ENCODE results near the gene PLAAT3.
"Not testable (repeated sequence)": the region's sequence is repeated elsewhere in the genome, so short reads cannot be mapped to it uniquely, and the experiment has no call there.

The PLAAT3 gene

DNA sequence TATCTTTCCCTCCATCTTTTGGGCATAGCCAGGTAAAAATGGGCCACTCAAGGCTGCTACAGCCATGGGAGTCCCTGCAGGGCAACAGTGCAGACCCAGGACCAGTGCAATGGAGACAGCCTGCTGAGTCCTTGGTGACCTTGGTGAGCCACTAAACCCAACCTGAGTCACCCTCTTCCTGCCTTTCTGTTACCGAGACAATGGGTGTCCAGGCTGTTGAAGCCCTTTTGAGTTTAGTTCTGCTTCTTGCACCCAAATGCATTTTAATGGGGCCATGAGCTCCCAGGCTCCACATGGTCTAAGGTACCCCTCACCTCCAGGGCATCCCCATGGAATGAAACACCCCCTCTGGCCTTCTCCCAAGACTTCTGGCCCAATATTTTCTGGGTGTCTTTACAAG lies 78.5 kb downstream of the PLAAT3 start:
- no peak for DNase-seq

DNA sequence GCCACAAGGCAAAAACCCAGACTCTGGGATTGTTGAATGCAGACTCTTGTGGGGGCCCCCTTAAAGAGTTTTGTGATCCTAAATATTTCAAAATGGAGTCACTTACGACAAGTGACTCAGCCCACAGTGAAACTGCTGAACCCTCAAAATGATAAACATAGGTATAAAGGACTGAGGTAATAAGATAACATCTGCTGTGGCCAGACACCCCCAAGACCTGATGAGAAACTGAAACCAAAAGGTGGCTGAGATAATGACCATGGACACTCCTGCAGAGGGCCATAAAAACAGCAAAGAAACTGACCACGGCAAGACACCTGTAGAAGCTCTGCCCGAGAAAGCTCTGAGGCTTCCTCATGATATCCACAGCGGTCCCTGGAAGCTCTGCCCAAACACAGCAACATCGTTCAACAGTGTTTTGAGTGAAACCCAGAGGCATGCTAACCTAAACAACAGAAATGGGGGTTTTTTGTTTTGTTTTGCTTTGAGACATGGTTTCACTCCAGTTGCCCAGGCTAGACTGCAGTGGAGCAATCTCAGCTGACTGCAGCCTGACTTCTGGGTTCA lies 79.3 kb downstream of the PLAAT3 start:
- DNase-seq: no peak

DNA sequence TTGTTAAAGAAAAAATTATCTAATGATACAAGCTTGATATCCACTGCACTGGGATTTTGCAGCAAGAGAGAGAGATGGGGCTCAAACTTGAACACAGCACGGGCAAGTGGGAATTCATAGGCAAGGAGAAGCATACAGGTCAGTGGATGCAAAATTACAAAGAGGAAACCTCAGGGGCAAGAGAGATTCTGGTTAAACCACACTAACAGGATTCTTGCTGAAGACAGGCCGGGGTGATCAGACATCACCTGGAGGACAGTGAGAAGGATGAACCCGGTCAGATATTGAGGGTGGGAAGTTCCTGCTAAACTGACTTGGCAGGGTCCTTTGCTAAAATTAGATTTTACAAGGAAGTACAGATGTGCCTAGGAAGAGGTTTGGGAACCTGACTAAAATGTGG lies 80.2 kb downstream of the PLAAT3 start:
- DNase-seq: no peak

DNA sequence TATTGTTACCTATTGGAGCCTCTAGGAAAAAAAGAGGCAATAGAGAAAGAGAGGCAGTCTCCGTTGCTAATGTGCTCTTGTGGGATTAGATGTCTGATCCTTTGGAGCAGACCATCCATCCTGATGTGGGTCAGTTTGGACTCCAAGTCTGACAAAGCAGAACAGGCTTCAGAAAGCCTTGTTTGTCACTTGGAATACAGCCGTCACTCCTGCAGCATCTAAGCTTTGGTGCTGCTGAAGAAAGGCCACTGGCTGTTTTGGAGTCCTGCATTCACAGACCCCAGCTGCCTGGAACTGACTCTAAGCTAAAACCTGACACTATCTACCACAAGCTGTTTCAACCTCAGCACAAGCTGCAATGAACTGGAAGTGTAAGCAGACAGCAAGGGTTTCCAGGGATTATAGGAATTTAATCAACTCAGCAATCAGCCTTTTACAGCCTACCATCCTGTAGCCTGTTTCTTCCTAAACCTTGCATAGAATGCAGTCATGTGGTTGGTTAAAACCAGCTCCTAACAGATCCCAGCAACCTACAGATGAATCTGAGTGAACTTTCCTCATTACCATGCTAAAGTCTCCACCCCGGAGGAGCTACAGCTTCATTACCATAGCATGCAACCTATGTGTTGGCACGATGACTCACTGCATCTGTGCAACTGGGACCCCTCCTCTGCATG lies 81.3 kb downstream of the PLAAT3 start:
- no peak for DNase-seq

DNA sequence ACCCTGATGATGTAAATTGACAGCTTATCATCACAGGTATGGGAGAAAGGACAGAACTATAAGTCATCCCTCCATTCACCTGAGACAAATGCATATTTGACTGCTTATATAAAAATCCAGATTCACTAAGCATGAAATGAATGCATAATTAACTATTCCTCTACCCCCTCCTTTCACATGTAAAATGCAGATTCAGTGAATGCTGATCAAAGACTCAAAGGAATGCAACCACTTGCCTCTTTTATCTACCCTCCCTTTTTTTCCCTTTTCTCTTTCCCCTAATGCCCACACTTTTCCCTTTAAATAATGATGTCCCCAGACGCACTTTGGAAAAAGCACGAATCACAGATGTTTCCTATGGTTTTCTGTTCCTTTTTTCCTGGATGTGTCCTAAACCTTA lies 82.1 kb downstream of the PLAAT3 start:
- no peak for DNase-seq

DNA sequence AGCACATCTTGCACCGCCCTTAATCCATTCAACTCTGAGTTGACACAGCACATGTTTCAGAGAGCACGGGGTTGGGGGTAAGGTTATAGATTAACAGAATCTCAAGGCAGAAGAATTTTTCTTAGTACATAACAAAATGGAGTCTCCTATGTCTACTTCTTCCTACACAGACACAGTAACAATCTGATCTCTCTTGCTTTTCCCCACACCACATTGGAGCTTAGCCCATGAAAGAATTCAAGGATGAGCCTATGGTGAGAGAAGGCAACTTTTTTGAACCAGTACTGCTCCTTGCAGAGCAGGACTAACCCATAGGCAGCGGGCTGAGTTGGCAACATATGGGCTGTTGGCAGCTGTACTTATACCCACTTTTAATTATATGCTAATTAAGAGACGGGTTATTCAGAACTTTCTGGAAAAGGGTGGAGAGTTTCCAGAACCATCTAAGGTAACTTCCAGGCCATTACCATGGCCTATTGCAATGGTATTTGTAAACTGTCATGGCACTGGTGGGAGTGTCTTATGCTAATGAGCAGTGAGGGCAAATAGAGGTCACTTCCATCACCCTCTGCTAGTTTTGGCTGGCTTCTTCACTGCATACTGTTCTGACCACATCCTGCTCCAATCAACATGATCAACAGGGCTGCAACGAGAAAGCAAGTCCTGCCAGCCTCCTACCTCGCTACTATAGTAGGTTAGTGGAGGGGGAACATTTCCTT lies 83.0 kb downstream of the PLAAT3 start:
- not testable (repeated sequence) for DNase-seq

DNA sequence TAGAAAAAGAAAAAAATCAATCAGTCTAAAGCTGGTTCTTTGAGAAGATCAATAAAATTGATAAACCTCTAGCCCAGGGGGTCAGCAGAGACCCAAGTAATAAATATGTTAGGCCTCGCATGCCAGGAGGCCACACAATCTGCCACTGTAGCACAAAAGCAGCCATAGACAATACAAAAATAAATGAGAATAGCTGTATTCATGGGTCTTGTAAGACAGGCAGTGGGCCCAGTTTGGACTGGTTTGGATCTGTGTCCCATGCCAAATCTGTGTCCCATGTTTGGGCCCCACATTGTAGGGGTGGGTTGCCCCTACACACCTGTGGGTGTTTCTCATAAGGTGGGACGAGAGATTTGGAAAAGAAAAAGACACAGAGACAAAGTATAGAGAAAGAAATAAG lies 84.2 kb downstream of the PLAAT3 start:
- DNase-seq: no peak

DNA sequence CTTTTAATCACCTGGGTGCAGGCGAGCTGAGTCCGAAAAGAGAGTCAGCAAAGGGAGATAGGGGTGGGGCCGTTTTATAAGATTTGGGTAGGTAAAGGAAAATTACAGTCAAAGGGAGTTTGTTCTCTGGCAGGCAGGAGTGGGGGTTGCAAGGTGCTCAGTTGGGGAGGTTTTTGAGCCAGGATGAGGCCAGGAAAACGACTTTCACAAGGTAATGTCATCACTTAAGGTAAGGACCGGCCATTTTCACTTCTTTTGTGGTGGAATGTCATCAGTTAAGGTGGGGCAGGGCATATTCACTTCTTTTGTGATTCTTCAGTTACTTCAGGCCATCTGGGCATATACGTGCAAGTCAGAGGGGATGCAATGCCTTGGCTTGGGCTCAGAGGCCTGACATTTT lies 84.9 kb downstream of the PLAAT3 start:
- DNase-seq: not testable (repeated sequence)

DNA sequence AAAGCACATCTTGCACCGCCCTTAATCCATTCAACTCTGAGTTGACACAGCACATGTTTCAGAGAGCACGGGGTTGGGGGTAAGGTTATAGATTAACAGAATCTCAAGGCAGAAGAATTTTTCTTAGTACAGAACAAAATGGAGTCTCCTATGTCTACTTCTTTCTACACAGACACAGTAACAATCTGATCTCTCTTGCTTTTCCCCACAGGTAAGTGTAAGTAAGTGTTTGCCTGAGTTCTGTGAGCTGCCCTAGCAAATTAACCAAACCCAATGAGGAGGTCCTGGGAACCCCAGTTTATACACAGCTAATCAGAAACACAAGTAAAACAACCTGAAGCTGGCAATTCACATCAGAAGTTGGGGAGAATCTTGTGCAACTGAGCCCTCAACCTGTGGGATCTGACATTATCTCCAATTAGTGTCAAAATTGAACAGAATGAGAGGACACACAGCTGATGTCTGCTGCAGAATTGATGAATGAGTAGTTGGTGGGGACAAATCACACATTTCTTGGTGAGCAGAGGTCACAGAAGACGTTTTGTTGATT lies 85.4 kb downstream of the PLAAT3 start:
- not testable (repeated sequence) for DNase-seq

DNA sequence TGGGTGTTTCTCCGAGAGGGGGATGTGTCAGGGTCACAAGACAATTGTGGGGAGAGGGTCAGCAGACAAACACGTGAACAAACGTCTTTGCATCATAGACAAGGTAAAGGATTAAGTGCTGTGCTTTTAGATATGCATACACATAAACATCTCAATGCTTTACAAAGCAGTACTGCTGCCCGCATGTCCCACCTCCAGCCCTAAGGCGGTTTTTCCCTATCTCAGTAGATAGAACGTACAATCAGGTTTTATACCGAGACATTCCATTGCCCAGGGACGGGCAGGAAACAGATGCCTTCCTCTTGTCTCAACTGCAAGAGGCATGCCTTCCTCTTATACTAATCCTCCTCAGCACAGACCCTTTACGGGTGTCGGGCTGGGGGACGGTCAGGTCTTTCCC lies 86.1 kb downstream of the PLAAT3 start:
- not testable (repeated sequence) for DNase-seq

DNA sequence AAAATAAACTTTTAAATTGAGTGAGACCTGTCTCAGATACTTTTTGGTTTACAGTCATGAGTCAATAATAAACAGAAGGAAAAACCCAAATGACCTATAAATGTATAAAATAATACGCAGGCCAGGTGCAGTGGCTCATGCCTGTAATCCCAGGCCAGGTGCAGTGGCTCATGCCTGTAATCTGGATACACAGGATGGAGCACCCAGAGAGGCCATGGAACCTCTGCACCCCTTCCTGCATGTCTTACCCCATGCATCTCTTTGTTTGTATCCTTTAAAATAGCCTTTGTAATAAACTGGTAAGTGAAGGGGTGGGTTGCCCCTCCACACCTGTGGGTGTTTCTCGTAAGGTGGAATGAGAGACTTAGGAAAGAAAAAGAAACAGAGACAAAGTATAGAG lies 86.6 kb downstream of the PLAAT3 start:
- DNase-seq: no peak

Data from NCI-H187 (cell line).